Caco-2 (cell line): Measurements from ENCODE around the gene ADRA2B. TPM values are rescaled to one million over a fixed set of nuclear protein-coding genes. Genes with fewer than 3 reads are reported as not detected.

Source experiments
- BruUV-seq: library from RNA; stranded (reverse); fragments of 400-500 nt; replicated peaks from 2 replicates; lab custom pipeline; 2021; lab: Mats Ljungman, UMichigan
- CTCF ChIA-PET: fragments of 300-600 bp; sonication (Branson Sonifier 250); formaldehyde crosslinking; loops from one replicate; lab custom pipeline; 2022; ENCODE audit warnings: antibody characterized with exemption; lab: Charles Lee
- POLR2A ChIA-PET: fragments of 300-600 bp; sonication (Branson Sonifier 250); formaldehyde crosslinking; loops from one replicate; lab custom pipeline; 2022; ENCODE audit warnings: antibody characterized with exemption; lab: Charles Lee
- DNase-seq, 2 experiments: peaks; one replicate each; pipeline versions ENCODE4 v3.0.0 to v3.0.0-alpha.2; 2020 to 2022
- H3K27me3 ChIP-seq: replicated peaks from 2 replicates; pipeline ENCODE4 v1.6.0; 2011; ENCODE audit warnings: low read length; ENCODE audit not compliant: control insufficient read depth, insufficient read depth
- H3K36me3 ChIP-seq: 2 replicates; pipeline ENCODE4 v1.5.1; 2011; ENCODE audit warnings: low read length; ENCODE audit not compliant: control insufficient read depth, insufficient read depth
- H3K4me1 ChIP-seq: fragments of 250-450 bp; sonication (Bioruptor Pico); 2 replicates; pipeline ENCODE4 v1.5.1; 2020; ENCODE audit warnings: mild to moderate bottlenecking
- H3K4me3 ChIP-seq: 2 replicates; pipeline ENCODE4 v1.5.1; 2011; ENCODE audit warnings: low read depth, mild to moderate bottlenecking, control low read depth, low read length
- H3K9me3 ChIP-seq: fragments of 250-450 bp; sonication (Bioruptor Pico); 2 replicates; pipeline ENCODE4 v1.5.1; 2020; ENCODE audit warnings: mild to moderate bottlenecking, moderate library complexity
- H3K27ac Mint-ChIP-seq: one replicate; pipeline ENCODE4 v1.8.0; 2022; ENCODE audit warnings: mixed read lengths; ENCODE audit not compliant: unreplicated experiment
- H3K27me3 Mint-ChIP-seq: one replicate; pipeline ENCODE4 v1.8.0; 2022; ENCODE audit warnings: mixed read lengths; ENCODE audit not compliant: insufficient read depth, unreplicated experiment
- H3K36me3 Mint-ChIP-seq: one replicate; pipeline ENCODE4 v1.8.0; 2022; ENCODE audit warnings: mild to moderate bottlenecking, mixed read lengths; ENCODE audit not compliant: insufficient read depth, unreplicated experiment
- H3K4me1 Mint-ChIP-seq: one replicate; pipeline ENCODE4 v1.8.0; 2022; ENCODE audit warnings: low read depth, mixed read lengths; ENCODE audit not compliant: unreplicated experiment
- H3K4me3 Mint-ChIP-seq: one replicate; pipeline ENCODE4 v1.8.0; 2022; ENCODE audit warnings: mild to moderate bottlenecking, moderate library complexity, mixed read lengths; ENCODE audit not compliant: unreplicated experiment
- H3K9me3 Mint-ChIP-seq: one replicate; pipeline ENCODE4 v1.8.0; 2022; ENCODE audit warnings: mixed read lengths; ENCODE audit not compliant: unreplicated experiment
- intact Hi-C: fragments of 100-400 bp; cut with micrococcal nuclease; formaldehyde crosslinking; loops from one replicate; pipeline ENCODE4 v1.10.0; 2022; ENCODE audit not compliant: unreplicated experiment
- total RNA-seq: library from RNA; stranded (reverse); gene quantifications from 2 replicates; pipeline ENCODE4 v1.2.3, GENCODE V29; 2022
- TF ChIP-seq, protein P1 (sequence below), 2 experiments: fragments of 200-600 bp in 1 of 2; IDR thresholded peaks; 1 replicate in 1 of 2; 2 replicates in 1 of 2; pipeline versions ENCODE4 v1.5.1 to v1.8.0; 2011 to 2022; ENCODE audit warnings: antibody characterized with exemption in 1 of 2, control low read depth in 1 of 2, inconsistent platforms in 1 of 2, low read depth in 1 of 2, low read length in 1 of 2, mild to moderate bottlenecking in 1 of 2, moderate library complexity in 1 of 2; ENCODE audit not compliant: insufficient read depth in 1 of 2, severe bottlenecking in 1 of 2, unreplicated experiment in 1 of 2

The ADRA2B gene
- total RNA-seq, 1 experiment from 2014 or later = 0.20 TPM

DNA sequence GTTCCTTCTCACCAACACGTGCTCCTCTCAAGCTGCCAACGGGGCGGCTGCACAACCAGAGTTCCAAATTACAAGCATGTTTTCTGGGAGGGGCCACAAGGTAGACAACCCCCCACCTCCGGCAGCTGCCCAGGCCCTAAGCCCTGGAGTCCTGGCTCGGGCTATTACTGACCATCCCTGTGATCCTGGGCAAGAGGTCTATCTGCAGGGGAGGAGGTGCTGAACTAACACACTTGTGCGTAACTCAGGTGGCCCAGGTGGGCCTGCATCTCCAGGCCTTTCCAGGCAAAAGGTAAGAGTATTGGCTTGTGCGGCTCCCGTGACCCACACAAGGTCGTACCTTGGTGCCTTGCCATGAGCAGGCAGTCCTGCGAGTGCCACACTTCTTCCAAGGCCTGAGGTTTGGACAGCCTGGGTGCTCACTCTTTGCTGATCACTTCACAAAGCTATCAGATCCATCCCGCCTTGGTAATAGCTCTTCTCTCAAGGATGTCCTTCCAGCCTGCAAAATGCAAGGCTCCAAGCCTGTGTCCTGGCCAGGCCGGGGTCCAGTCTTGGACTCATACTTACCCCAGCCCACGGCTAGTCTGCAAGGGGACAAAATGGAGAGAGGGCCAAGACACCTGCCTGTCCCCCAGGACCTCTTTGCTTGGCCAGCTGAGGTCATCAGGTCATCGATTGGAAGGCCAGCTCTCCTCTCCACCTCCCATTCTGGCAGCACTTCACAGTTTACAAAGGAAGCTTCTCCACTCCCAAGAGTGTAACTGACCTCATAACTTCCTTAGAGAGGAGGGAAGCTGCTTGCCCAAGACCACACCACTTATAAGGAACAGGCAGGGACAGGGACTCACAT, 33.9 kb downstream of the ADRA2B start:
- Histone ChIP-seq H3K4me1 (no peaks in the 10 kb centered on the region), H3K36me3 (no peaks in the 10 kb centered on the region), H3K27me3 (no peaks in the 10 kb centered on the region), H3K4me3 (no peak overlapping the region), H3K9me3 (no peaks in the 10 kb centered on the region; the same call in none of the 2 replicates)
- no peak for DNase-seq
- no peaks in the 10 kb centered on the region for H3K27me3 Mint-ChIP-seq
- no peaks in the 10 kb centered on the region for H3K4me1 Mint-ChIP-seq
- ChIA-PET POLR2A (no interaction called here), CTCF (no interaction called here)
- TF ChIP-seq, protein P1, sequence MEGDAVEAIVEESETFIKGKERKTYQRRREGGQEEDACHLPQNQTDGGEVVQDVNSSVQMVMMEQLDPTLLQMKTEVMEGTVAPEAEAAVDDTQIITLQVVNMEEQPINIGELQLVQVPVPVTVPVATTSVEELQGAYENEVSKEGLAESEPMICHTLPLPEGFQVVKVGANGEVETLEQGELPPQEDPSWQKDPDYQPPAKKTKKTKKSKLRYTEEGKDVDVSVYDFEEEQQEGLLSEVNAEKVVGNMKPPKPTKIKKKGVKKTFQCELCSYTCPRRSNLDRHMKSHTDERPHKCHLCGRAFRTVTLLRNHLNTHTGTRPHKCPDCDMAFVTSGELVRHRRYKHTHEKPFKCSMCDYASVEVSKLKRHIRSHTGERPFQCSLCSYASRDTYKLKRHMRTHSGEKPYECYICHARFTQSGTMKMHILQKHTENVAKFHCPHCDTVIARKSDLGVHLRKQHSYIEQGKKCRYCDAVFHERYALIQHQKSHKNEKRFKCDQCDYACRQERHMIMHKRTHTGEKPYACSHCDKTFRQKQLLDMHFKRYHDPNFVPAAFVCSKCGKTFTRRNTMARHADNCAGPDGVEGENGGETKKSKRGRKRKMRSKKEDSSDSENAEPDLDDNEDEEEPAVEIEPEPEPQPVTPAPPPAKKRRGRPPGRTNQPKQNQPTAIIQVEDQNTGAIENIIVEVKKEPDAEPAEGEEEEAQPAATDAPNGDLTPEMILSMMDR (IDR thresholded peaks at IDR 0.05; ENCODE audit: insufficient read depth in 1 of 2, low read depth in 1 of 2, low read length in 1 of 2, severe bottlenecking in 1 of 2, unreplicated experiment in 1 of 2) = no peak
- no peak overlapping the region for H3K4me3 Mint-ChIP-seq
- H3K36me3 Mint-ChIP-seq = no peaks in the 10 kb centered on the region
- intact Hi-C loops = no loop called here
- no peaks in the 10 kb centered on the region for H3K9me3 Mint-ChIP-seq
- no peak overlapping the region for H3K27ac Mint-ChIP-seq
- BruUV-seq = no TSS peak

DNA sequence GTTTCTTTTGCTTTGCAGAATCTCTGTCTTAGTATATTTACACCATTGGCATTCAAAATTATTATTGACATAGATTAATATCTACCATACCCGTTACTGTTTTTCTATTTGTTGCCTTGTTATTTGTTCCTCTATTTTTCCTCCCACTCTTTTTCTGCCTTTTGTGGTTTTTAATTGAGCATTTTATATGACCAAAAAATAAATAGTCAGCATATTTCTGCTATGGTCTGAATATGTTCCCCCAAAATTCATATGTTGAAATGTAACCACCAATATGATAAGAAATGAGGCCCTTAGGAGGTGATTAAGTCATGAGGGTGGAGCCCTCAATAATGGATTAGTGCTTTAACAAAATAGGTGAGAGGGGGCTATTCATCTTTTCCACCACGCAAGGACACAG, 35.3 kb downstream of the ADRA2B start:
- CTCF ChIA-PET = no interaction called here
- no peaks in the 10 kb centered on the region for H3K36me3 ChIP-seq
- Mint-ChIP-seq H3K9me3 (peaks cover under 1% of the 10 kb centered on the region), H3K36me3 (no peaks in the 10 kb centered on the region), H3K4me1 (peaks cover 3% of the 10 kb centered on the region), H3K27me3 (no peaks in the 10 kb centered on the region), H3K4me3 (no peak overlapping the region), H3K27ac (no peak overlapping the region)
- no peaks in the 10 kb centered on the region for H3K27me3 ChIP-seq
- TF ChIP-seq, protein P1 (IDR thresholded peaks at IDR 0.05; ENCODE audit: insufficient read depth in 1 of 2, low read depth in 1 of 2, low read length in 1 of 2, severe bottlenecking in 1 of 2, unreplicated experiment in 1 of 2) = no peak
- H3K9me3 ChIP-seq = peaks cover 4% of the 10 kb centered on the region; the same call in 1 of the 2 replicates
- POLR2A ChIA-PET = no interaction called here
- DNase-seq = no peak
- H3K4me1 ChIP-seq = no peaks in the 10 kb centered on the region
- BruUV-seq = no TSS peak
- intact Hi-C loops = no loop called here
- no peak overlapping the region for H3K4me3 ChIP-seq

DNA sequence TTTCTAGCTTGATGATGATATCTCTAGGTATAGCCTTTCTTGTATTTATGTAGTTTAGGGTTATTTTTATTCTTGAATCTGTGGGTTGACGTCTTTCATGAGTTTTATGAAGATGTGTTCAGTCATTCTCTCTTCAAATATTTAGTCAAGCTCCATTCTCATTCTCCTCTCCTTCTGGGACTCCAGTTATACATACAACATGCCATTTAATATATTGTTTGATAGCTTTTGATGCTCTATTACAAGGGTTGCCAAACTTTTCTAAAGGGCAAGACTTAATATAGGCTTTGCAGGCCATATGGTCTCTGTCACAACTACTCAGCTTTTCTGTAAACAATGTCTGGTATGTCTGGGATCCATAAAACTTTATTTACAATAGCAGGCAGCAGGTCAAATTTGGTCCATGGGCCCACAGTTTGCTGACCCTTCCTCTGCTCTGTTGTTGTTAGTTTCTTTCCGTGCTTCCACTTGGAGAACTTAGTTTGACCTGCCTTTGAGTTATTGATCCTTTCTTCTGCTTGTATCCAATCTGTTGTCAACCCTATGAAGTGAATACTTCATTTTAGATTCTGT, 41.1 kb downstream of the ADRA2B start:
- Mint-ChIP-seq H3K36me3 (no peaks in the 10 kb centered on the region), H3K27ac (no peak overlapping the region), H3K27me3 (no peaks in the 10 kb centered on the region), H3K9me3 (peaks cover 11% of the 10 kb centered on the region), H3K4me1 (peaks cover 20% of the 10 kb centered on the region), H3K4me3 (no peak overlapping the region)
- BruUV-seq = no TSS peak
- intact Hi-C loops = no loop called here
- Histone ChIP-seq H3K4me1 (0 out of 2 replicates have a peak, but pooled peaks cover 6% of the 10 kb centered on the region), H3K36me3 (no peaks in the 10 kb centered on the region), H3K27me3 (no peaks in the 10 kb centered on the region), H3K9me3 (peaks cover 4% of the 10 kb centered on the region; the same call in 1 of the 2 replicates), H3K4me3 (no peak overlapping the region)
- POLR2A ChIA-PET = no interaction called here
- CTCF ChIA-PET = interaction anchor here (0.6 kb wide), 1 partner anchor 42 kb away, joined by 3 read pairs; no protein-coding TSS in a partner anchor
- no peak for DNase-seq
- TF ChIP-seq, protein P1 (IDR thresholded peaks at IDR 0.05; ENCODE audit: insufficient read depth in 1 of 2, low read depth in 1 of 2, low read length in 1 of 2, severe bottlenecking in 1 of 2, unreplicated experiment in 1 of 2) = no peak
